Endothelial cell of umbilical vein (primary cell): ENCODE results near the gene NSFL1C. TPM values are rescaled to one million over a fixed set of nuclear protein-coding genes. Genes with fewer than 3 reads are reported as not detected.

Experiments
- BruUV-seq: library from RNA; stranded (reverse); fragments of 400-500 nt; replicated peaks from 2 replicates; lab custom pipeline; 2021; lab: Mats Ljungman, UMichigan
- CTCF ChIA-PET: fragments of 300-600, 350-600 bp; sonication (Branson Sonifier 250); formaldehyde crosslinking; loops from one replicate; lab custom pipeline; 2021; ENCODE audit warnings: antibody characterized with exemption, inconsistent platforms; lab: Charles Lee
- POLR2A ChIA-PET: fragments of 300-600, 350-600 bp; sonication (Branson Sonifier 250); formaldehyde crosslinking; loops from one replicate; lab custom pipeline; 2021; ENCODE audit warnings: antibody characterized with exemption, inconsistent platforms; lab: Charles Lee
- DNase-seq: peaks from one replicate; pipeline ENCODE4 v3.0.0-alpha.2; 2011; ENCODE audit warnings: low read depth, low spot score
- FAIRE-seq: peaks from 2 replicates; lab custom pipeline; 2011; peaks lifted over from hg19 to GRCh38; lab: Jason Lieb, UNC
- H2AFZ ChIP-seq: 2 replicates; pipeline ENCODE4 v1.6.0; 2012; ENCODE audit warnings: low read depth, low read length, control low read depth, inconsistent platforms
- H3K27ac ChIP-seq: 2 replicates; pipeline ENCODE4 v1.5.1; 2011; ENCODE audit warnings: low read depth, mild to moderate bottlenecking, control low read depth, low read length, moderate library complexity; ENCODE audit not compliant: insufficient read depth
- H3K27me3 ChIP-seq, 2 experiments: 2 replicates each; pipeline versions ENCODE4 v1.6.0 to v1.6.1; 2011; ENCODE audit warnings: low read length in 2 of 2, mixed read lengths in 1 of 2; ENCODE audit not compliant: control insufficient read depth in 2 of 2, insufficient read depth in 2 of 2
- H3K36me3 ChIP-seq, 2 experiments: 2 replicates in 1 of 2; 3 replicates in 1 of 2; pipeline ENCODE4 v1.5.1; 2011; ENCODE audit warnings: low read length in 2 of 2, mild to moderate bottlenecking in 1 of 2, moderate library complexity in 1 of 2; ENCODE audit not compliant: control insufficient read depth in 2 of 2, insufficient read depth in 2 of 2; ENCODE audit errors: extremely low read depth in 1 of 2
- H3K4me1 ChIP-seq: 3 replicates; pipeline ENCODE4 v1.5.1; 2011; ENCODE audit warnings: mild to moderate bottlenecking, low read length; ENCODE audit not compliant: control insufficient read depth, insufficient read depth; ENCODE audit errors: extremely low read depth
- H3K4me2 ChIP-seq: 2 replicates; pipeline ENCODE4 v1.6.1; 2011; ENCODE audit warnings: low read length, control low read depth, mixed read lengths; ENCODE audit not compliant: insufficient read depth
- H3K4me3 ChIP-seq, 3 experiments: fragments of 200-600 bp in 1 of 3; sonication (generic), shearing (Covaris generic) in 1 of 3; replicated peaks in 1 of 3; 2 replicates each; pipeline ENCODE4 v1.5.1; 2011 to 2016; ENCODE audit warnings: control low read depth in 3 of 3, low read length in 3 of 3, mild to moderate bottlenecking in 2 of 3, inconsistent platforms in 1 of 3, low read depth in 1 of 3, moderate library complexity in 1 of 3; ENCODE audit not compliant: insufficient read depth in 1 of 3
- H3K79me2 ChIP-seq: 2 replicates; pipeline ENCODE4 v1.6.0; 2012; ENCODE audit warnings: low read length, inconsistent platforms; ENCODE audit not compliant: control insufficient read depth, insufficient read depth
- H3K9ac ChIP-seq: replicated peaks from 2 replicates; pipeline ENCODE3; 2011; ENCODE audit warnings: low read length, control low read depth; ENCODE audit not compliant: insufficient read depth; ENCODE audit errors: extremely low read depth
- H3K9me1 ChIP-seq: replicated peaks from 3 replicates; pipeline ENCODE4 v1.6.0; 2011; ENCODE audit warnings: mild to moderate bottlenecking, low read length; ENCODE audit not compliant: control insufficient read depth, insufficient read depth; ENCODE audit errors: extremely low read depth
- H3K9me3 ChIP-seq: replicated peaks from 2 replicates; pipeline ENCODE4 v1.5.1; 2012; ENCODE audit warnings: low read length, inconsistent platforms; ENCODE audit not compliant: control insufficient read depth, insufficient read depth
- H4K20me1 ChIP-seq: replicated peaks from 2 replicates; pipeline ENCODE3; 2011; ENCODE audit warnings: mild to moderate bottlenecking, low read length; ENCODE audit not compliant: control insufficient read depth, insufficient read depth; ENCODE audit errors: extremely low read depth
- CTCF ChIP-seq, 2 donors: IDR thresholded peaks; 1 replicate in 1 of 2; 2 replicates in 1 of 2; pipeline ENCODE4 v1.5.1; 2011; ENCODE audit warnings: low read length in 2 of 2, mild to moderate bottlenecking in 2 of 2, moderate library complexity in 2 of 2, control low read depth in 1 of 2, inconsistent platforms in 1 of 2, low read depth in 1 of 2; ENCODE audit not compliant: insufficient read depth in 1 of 2; ENCODE audit errors: extremely low read depth in 1 of 2
- EZH2 ChIP-seq: IDR thresholded peaks from 2 replicates; pipeline ENCODE4 v1.6.1; 2012; ENCODE audit warnings: borderline replicate concordance, low read depth, mild to moderate bottlenecking, moderate library complexity, low read length, inconsistent platforms; ENCODE audit not compliant: severe bottlenecking
- FOS ChIP-seq: IDR thresholded peaks from 2 replicates; pipeline ENCODE4 v1.6.1; 2011; ENCODE audit warnings: mild to moderate bottlenecking, low read length, moderate library complexity, borderline replicate concordance; ENCODE audit not compliant: insufficient read depth
- GATA2 ChIP-seq: IDR thresholded peaks from 2 replicates; pipeline ENCODE4 v1.7.0; 2011; ENCODE audit warnings: low read depth, mild to moderate bottlenecking, moderate library complexity, mixed read lengths, low read length; ENCODE audit not compliant: insufficient read length, insufficient read depth
- JUN ChIP-seq: IDR thresholded peaks from 2 replicates; pipeline ENCODE4 v1.6.1; 2011; ENCODE audit warnings: borderline replicate concordance, low read depth; ENCODE audit not compliant: insufficient read length, insufficient read depth
- MYC ChIP-seq: IDR thresholded peaks from one replicate; pipeline ENCODE4 v1.6.1; 2011; ENCODE audit warnings: mild to moderate bottlenecking, low read depth, low read length
- POLR2A ChIP-seq: IDR thresholded peaks from 2 replicates; pipeline ENCODE4 v1.6.1; 2012; ENCODE audit warnings: low read depth, mild to moderate bottlenecking, control low read depth, low read length
- POLR2AphosphoS5 ChIP-seq: IDR thresholded peaks from 2 replicates; pipeline ENCODE4 v1.6.1; 2012; ENCODE audit warnings: low read depth, mild to moderate bottlenecking, control low read depth, low read length, moderate library complexity; ENCODE audit not compliant: insufficient read depth
- dilution Hi-C: fragments of 300-500 bp; cut with MboI; formaldehyde crosslinking; loops from one replicate; pipeline ENCODE4 v1.15.0; 2019; ENCODE audit warnings: low sequenced_read_pairs; ENCODE audit not compliant: extremely low pct_ligation_motif_present
- intact Hi-C: fragments of 100-400 bp; cut with micrococcal nuclease; formaldehyde crosslinking; loops from one replicate; pipeline ENCODE4 v1.10.0; 2022
- polyA plus RNA-seq, 4 experiments: library from polyadenylated mRNA; depleted of rRNA in 3 of 4; stranded (reverse) in 3 of 4; unstranded in 1 of 4; fragments of >200 nt; gene quantifications; 2 replicates each; pipeline versions ENCODE4 v1.2.1 to v1.2.3, GENCODE V29; 2011 to 2012; ENCODE audit warnings: missing spikeins in 1 of 4
- total RNA-seq: library from RNA; stranded (reverse); gene quantifications from 2 replicates; pipeline ENCODE4 v1.2.3, GENCODE V29; 2021
- TF ChIP-seq, protein P1 (sequence below): IDR thresholded peaks from 2 replicates; pipeline ENCODE4 v1.6.1; 2011; ENCODE audit not compliant: insufficient read depth, insufficient read length

NSFL1C gene
- total and polyA plus RNA-seq, 2 donors (not counting 3 experiments of a cell fraction or from before 2014, with no cell fraction given): 27.3 to 95.7 TPM

DNA sequence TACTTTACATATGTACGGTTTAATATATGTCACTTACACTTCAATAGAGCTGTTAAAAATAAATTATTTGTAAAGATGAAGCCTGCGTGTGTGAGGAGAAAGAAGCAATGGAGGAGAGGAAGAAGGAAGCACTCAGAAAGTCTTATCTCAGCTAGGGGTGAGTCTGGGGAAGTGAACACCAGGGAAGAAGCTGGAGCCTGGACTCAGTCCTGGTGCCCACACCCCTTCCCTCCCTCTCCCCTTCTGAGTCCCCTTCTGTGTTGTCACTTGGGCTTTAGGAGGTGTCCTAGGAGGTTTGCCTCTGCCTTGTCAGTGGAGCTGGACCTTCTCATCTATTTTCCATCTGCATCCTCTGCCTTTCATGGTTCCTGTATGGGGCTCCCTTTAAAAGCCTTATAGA, 22.7 kb upstream of the NSFL1C start:
- no TSS peak for BruUV-seq
- dilution Hi-C loops: no loop called here
- no peak for DNase-seq
- peaks cover 31% of the 10 kb centered on the region for H3K4me1 ChIP-seq
- FAIRE-seq: no peak
- intact Hi-C loops: no loop called here
- H2AFZ ChIP-seq: no peak overlapping the region
- H4K20me1 ChIP-seq: no peaks in the 10 kb centered on the region
- no peak overlapping the region for H3K4me2 ChIP-seq
- H3K9ac ChIP-seq: no peak overlapping the region
- no peak overlapping the region for H3K27ac ChIP-seq
- no peaks in the 10 kb centered on the region for H3K9me3 ChIP-seq
- no peaks in the 10 kb centered on the region for H3K79me2 ChIP-seq
- no peaks in the 10 kb centered on the region for H3K9me1 ChIP-seq
- CTCF ChIA-PET: interaction anchor here (1.2 to 5.7 kb wide), 3 partner anchors 13 to 23 kb away, joined by 5 to 77 read pairs (median 9); partner anchors contain the start of gene NSFL1C
- no peak overlapping the region for H3K4me3 ChIP-seq
- POLR2A ChIA-PET: no interaction called here
- no peaks in the 10 kb centered on the region for H3K27me3 ChIP-seq
- H3K36me3 ChIP-seq: no peaks in the 10 kb centered on the region
- TF ChIP-seq, protein P1, sequence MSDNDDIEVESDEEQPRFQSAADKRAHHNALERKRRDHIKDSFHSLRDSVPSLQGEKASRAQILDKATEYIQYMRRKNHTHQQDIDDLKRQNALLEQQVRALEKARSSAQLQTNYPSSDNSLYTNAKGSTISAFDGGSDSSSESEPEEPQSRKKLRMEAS: no peak
- TF ChIP-seq POLR2AphosphoS5 (no peak), POLR2A (no peak), FOS (no peak), CTCF (IDR thresholded peaks at IDR 0.05; ENCODE audit: extremely low read depth in 1 of 2, insufficient read depth in 1 of 2, low read depth in 1 of 2, low read length in 2 of 2) (no peak), MYC (no peak), GATA2 (no peak), JUN (no peak), EZH2 (no peak)
